ELF-1 (cell line): ENCODE results near the gene DIMT1.

Source experiments
- DNase-seq: peaks from one replicate; pipeline ENCODE4 v3.0.0-alpha.2; 2016; ENCODE audit warnings: low read depth, low spot score

Gene DIMT1

DNA sequence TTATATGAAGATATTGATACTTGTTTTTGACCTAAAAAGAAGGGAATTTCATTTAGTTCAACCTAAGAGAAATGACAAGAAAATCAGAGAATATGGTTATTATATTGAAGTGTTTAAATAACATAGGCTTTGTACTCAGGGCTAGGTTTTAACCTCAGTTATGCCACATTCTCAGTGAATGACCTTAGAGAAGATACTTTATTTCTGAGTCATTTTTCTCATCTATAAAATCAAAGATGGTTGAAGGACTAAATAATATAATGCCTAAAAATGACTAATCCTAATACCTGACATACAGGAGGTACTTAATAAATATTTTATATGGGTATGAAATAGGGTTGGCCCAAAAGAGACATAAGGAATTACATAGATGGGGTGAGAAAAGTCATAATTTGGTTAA, 32.3 kb downstream of the DIMT1 start:
- no peak for DNase-seq

DNA sequence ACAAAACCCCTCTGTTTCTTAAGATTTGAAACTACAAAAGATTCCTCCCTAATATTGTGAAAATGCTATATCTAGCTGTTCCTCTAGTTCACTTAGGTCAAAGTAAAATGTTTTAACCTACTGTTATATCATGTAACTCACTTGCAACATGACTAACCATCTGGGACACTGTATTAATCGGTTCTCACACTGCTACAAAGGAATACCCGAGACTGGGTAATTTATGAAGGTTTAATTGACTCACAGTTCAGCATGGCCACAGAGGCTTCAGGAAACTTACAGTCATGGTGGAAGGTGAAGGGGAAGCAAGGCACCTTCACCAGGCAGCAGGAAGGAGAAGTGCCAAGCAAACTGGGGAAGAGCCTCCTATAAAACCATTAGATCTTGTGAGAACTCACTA, 34.7 kb downstream of the DIMT1 start:
- no peak for DNase-seq

DNA sequence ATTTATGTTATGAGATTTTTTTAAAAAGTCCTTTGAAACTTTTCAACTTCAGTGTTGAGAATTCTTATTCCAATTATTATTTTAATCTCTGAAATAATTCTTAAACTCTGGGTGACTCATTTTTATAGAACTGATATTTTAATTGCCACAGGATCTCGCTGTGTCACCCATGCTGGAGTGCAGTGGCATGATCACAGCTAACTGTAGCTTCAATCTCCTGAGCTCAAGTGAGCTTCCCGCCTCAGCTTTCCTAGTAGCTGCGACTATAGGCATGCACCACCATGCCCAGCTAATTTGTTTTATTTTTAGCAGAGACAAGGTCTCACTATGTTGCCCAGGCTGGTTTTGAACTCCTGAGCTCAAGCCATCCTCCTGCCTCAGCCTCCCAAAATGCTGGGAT, 41.0 kb downstream of the DIMT1 start:
- no peak for DNase-seq

DNA sequence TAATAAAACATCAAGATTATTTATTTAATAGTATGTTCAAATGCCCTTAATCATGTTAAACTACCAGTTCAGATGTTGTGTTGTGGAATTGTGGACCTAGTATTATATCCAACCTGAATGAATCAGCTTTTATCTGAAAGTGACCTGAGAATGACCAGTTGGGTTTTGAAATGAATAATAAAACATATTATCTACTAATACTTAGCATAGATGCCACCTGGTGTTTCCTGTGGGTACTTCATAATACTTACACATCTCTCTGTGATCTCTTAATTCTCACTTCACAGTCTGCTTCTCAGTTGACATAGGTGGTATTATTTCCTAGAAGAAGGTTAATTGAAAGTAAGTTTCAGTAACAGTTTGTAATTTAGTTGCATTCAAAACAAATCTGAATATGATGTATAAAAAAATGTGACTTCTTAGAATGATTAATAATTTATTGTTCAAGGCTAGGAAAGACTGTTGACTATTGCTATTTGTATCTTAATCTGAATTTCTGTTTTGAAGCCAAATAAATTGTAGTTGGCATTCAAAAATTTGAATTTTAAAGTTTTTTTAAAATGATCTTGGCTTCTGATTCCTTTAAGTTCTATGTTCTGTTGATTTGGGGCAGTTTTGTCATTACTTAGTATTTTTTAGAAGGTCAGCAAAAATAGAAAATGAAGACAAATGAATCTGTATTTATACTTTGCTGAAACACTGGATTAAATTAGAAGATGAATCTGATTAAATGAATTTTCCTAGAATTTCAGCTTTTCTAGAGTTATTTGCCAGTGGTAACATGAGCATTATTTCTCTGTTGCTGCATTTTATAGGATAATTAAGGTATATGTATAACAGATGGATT, 49.5 kb downstream of the DIMT1 start:
- DNase-seq: no peak

DNA sequence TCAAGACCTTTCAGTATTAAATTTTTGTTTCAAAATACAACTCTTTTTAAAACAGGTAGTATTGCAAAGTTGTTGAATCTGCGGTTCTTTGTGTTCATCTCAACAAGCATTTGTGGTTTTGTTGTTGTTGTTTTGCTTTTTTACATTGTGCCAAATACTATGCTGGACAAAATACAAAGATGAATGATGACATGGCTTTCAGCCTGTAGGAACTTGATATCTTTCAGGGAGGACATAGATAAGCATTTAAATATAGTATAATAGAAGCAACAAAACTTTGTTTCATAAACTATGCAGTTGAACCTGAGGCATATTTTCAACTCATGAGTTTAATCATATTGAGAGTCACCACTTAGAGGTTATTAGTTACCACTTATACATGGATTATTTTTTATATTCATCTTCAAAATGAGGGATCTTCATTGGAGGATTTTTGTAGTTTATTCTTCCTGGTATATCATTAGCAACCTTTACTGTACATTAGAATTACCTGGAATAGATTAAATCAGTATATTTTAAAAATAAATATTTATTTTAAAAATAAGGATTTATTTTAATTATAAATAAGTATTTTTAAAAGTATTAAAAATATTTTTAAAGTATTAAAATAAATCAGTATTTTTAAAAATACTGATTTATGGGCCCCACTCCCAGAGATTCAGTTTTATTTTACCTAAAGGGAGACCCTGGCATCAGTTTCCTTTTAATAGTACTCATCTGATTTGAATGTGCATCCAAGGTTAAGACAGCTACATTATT, 54.8 kb downstream of the DIMT1 start:
- DNase-seq: no peak

DNA sequence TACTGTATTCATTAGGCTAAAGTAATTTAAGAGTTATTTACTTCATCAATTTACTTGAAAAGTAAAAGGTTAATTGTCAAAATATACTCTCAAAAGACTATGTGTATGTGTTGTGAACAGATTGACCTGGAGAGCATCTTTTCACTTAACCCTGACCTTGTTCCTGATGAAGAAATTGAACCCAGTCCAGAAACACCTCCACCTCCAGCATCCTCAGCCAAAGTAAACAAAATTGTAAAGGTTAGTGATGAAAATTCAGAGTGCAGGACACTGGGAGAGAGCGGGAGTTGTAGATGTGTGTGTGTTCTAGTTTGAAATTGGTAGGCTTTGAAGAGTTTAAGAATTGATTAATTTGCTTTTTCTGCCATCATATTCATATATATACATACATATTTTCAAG, 55.8 kb downstream of the DIMT1 start:
- DNase-seq: no peak

DNA sequence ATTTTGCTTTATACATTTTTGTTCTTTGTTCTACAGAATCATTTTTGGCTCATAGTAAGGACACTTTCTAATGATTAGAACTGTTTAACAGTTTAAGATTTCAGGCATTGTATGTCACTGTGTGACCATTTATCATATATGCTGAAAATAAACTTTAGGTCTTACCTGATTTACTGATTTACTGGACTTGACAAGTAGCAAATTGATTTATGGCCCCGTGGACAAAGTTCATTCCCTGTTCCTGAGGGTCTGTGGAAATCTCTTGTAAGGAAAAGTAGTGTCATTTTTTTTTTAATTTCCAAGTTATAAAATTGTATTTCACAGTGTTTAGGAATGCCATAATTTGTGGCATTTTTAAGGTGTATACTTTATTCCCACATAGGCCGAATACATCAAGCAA, 57.0 kb downstream of the DIMT1 start:
- DNase-seq: no peak

DNA sequence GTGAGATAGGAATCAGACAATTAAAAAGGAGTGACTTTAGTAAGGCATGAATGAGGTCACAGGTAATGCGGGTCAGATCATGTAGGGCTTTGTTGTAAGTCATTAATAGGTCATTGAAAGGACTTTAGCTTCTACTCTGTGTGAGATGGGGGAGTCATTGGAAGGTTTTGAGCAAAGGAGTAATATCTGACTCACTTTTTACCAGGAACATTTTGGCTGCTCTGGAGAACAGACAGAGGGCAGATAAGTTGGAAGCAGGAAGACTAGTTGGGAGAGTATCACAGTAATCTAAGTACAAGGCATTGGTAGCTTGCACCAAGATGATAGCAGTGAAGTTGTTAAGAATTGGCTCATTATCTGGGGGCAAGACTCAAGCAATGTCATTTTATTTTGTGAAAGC, 60.3 kb downstream of the DIMT1 start:
- no peak for DNase-seq

DNA sequence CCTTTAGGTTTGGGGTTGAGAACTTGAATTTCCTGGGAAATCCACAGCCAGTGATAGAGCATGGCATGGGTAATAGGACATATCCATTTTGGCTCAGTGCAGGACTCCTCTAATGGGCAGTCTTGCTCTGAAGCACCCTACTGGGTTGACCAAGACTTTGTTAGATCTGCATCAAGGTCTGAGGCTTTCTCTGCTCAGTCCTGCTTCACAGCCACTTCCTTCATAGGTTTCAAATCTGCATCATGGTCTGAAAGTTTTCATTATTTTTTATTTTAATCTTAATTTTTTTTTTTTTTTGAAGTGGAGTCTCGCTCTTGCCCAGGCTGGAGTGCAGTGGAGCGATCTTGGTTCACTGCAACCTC, 61.2 kb downstream of the DIMT1 start:
- no peak for DNase-seq

DNA sequence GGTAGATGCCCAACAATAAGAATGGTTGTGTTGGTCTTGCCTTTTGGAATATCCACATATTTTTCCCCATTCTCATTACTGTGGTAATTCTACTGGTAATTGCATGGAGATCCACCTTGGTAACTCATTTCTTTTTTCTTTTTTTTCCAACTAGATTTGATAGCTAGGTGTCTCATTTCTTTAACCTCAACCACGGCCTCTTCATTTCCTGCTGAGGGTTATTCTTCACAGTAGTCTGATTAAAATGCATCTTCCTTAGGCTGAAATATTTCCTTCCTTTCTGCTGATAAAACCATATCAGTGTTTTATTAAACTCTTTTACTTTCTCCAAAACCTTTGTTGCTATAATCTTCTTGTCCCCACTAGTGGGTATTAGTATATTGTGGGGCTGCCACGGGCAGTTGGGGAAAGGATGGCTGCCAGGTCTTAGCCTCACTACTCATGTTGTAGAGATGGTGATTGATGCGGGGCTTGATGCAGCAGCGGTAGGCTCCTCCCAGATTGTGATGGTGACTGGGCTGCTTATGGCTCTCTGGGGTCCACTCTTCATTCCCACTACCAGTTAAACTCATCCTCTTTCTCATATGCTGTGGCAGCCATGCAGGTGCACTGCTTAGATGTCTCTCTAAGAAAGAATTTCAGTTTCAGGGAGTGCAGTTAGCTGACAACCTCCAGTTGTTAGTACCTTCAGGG, 61.8 kb downstream of the DIMT1 start:
- no peak for DNase-seq

DNA sequence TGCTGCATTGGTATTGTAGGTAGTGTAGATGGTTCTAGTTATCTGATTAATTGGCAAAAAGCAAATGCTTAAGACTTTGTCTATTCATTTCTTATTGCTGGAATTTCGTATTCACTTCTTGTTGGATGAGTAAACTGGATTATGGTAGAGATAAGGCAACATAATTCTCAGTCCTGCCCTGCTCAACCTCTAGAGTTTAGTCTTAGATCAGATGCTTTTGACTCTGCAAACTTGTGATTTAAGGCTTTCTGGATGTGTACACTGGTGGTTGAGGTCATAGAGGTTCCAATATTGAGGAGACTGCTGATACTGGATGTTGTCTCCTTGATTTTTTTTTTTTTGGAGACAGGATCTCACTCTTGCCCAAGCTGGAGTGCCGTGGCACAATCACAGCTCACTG, 62.7 kb downstream of the DIMT1 start:
- no peak for DNase-seq

DNA sequence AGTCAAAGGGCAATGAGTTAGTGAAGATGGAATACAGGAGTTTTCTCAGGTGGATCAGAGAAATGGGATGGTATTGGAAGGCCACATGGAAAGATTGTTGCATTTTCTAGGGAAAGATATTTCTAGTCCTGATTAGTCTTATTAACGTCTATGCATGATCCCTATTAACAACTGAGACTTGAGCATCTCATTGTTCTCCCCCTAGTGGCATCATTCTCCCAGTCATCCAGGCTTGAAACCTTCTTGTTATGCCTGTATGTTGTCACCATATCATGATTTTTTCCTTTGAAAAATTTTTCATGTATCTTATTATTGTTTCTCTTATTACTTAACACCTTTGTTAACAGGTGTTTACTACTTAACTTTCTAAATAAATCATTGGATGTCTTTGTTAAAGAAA, 63.3 kb downstream of the DIMT1 start:
- no peak for DNase-seq
